Uterus (tissue), 4 donors: ENCODE data around the gene ZNF747. TPM values are rescaled to one million over a fixed set of nuclear protein-coding genes. Genes with fewer than 3 reads are reported as not detected.

ENCODE experiments used
- DNase-seq, 2 donors: peaks; one replicate each; pipeline ENCODE4 v3.0.0-alpha.2; 2019 to 2020
- H3K27ac ChIP-seq, 2 donors: fragments of 200-600 bp; sonication (generic); 1 replicate in 1 of 2; 2 replicates in 1 of 2; pipeline ENCODE4 v1.5.1; 2016 to 2018
- H3K27me3 ChIP-seq, 2 donors: fragments of 200-600 bp; sonication (generic); one replicate each; pipeline ENCODE4 v1.5.1; 2018 to 2019; ENCODE audit warnings: control low read depth in 1 of 2
- H3K36me3 ChIP-seq, 2 donors: fragments of 200-600 bp; sonication (generic); one replicate each; pipeline ENCODE4 v1.5.1; 2019; ENCODE audit warnings: control low read depth in 1 of 2
- H3K4me1 ChIP-seq, 2 donors: fragments of 200-600 bp; sonication (generic); one replicate each; pipeline ENCODE4 v1.5.1; 2018 to 2019; ENCODE audit warnings: control low read depth in 1 of 2
- H3K4me3 ChIP-seq, 2 donors: fragments of 200-600 bp; sonication (generic); 1 replicate in 1 of 2; 2 replicates in 1 of 2; pipeline ENCODE4 v1.5.1; 2018 to 2019; ENCODE audit warnings: mild to moderate bottlenecking in 1 of 2
- H3K9me3 ChIP-seq, 2 donors: fragments of 200-600 bp; sonication (generic); one replicate each; pipeline ENCODE4 v1.5.1; 2019; ENCODE audit warnings: control low read depth in 1 of 2
- POLR2A ChIP-seq, 2 donors: fragments of 450-650 bp; IDR thresholded peaks; one replicate each; pipeline ENCODE4 v1.6.1; 2016; ENCODE audit warnings: antibody characterized with exemption in 2 of 2, mild to moderate bottlenecking in 1 of 2, moderate library complexity in 1 of 2
- intact Hi-C: fragments of 100-400 bp; cut with DNase I; formaldehyde crosslinking; loops from one replicate; pipeline ENCODE4 v1.15.1; 2023; ENCODE audit warnings: low total_unique reads
- total RNA-seq, 4 donors: library from RNA; depleted of rRNA in 3 of 4; stranded (reverse); fragments of >200 nt in 3 of 4; gene quantifications; one replicate each; pipeline versions ENCODE4 v1.1.0 to v1.2.4, GENCODE V29; 2014 to 2023
- TF ChIP-seq, protein P1 (sequence below), 4 experiments: fragments of 200-600 bp in 2 of 4; fragments of 450-650 bp in 2 of 4; sonication (generic) in 2 of 4; IDR thresholded peaks; one replicate each; pipeline ENCODE4 v1.5.1; 2016 to 2019; ENCODE audit warnings: antibody characterized with exemption in 4 of 4, mild to moderate bottlenecking in 2 of 4, moderate library complexity in 1 of 4
- donor health status: DM: yes; HTN: yes; CAD: no.

The ZNF747 gene
- total RNA-seq, 4 donors from 2014 or later = 3.8 to 16.1 (median 10.2) TPM

DNA sequence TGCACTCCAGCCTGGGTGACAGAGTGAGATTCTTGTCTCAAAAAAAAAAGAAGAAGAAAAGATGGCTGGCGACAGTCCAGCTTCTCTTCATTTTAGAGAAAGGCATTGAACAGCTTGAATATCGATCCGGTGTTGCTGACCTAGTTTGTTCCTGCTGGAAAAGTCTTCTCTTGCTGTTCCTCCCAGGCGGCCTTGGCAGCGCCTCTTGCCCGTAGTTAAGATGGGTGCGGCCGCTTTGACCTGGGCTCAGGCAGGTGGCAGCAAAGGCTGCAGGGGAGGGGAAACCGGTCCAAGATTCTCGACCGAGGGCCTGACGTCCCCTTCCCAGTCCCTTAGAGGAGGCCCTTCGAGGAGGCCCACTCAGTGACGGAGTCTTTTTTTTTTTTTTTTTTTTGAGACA, 27.4 kb upstream of the ZNF747 start:
- Histone ChIP-seq H3K9me3 (no peaks in the 10 kb centered on the region), H3K4me3 (no peak overlapping the region), H3K4me1 (peaks cover 0 to 4% of the 10 kb centered on the region in 2 donors), H3K27ac (peak overlapping the region in 1 of 2 donors; percentile 74), H3K27me3 (no peaks in the 10 kb centered on the region), H3K36me3 (no peaks in the 10 kb centered on the region)
- no peak for DNase-seq
- TF ChIP-seq POLR2A (IDR thresholded peaks at IDR 0.05) = no peak
- TF ChIP-seq, protein P1, sequence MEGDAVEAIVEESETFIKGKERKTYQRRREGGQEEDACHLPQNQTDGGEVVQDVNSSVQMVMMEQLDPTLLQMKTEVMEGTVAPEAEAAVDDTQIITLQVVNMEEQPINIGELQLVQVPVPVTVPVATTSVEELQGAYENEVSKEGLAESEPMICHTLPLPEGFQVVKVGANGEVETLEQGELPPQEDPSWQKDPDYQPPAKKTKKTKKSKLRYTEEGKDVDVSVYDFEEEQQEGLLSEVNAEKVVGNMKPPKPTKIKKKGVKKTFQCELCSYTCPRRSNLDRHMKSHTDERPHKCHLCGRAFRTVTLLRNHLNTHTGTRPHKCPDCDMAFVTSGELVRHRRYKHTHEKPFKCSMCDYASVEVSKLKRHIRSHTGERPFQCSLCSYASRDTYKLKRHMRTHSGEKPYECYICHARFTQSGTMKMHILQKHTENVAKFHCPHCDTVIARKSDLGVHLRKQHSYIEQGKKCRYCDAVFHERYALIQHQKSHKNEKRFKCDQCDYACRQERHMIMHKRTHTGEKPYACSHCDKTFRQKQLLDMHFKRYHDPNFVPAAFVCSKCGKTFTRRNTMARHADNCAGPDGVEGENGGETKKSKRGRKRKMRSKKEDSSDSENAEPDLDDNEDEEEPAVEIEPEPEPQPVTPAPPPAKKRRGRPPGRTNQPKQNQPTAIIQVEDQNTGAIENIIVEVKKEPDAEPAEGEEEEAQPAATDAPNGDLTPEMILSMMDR (IDR thresholded peaks at IDR 0.05) = no peak
- intact Hi-C loops = no loop called here

DNA sequence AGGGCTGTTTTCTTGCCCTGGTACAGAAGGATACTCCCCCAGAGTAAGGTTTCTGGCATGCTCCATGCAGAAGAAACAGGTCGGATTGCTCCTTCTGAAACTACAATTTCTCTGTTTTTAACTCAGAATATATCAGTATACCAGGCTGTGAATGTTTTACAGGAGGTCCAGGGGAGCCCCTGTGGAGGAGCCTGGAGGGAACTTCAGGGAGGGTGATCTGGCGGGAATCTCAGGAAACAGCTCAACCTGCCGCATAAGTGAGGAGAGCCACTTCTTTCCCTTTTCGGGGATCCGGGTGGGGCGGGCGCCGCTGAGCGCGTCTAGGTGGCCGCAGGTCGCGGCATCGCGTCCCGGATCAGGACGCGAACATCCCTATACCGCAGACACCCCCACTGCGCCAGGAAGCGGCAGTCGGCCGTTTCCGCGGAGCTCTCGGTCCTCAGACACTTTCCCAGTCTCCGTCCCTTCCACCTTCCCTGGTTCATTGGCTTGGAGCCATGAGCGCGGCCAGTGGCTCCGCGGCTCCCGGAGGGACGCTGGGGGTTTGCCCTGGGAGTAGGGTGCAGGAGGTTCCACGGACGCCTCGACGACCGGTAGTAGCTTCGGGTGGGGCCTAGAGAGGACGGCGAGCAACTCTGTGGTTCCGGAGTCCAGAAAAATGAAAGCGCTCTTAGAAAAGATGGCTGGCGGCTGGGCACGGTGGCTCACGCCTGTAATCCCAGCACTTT, 26.6 kb upstream of the ZNF747 start:
- DNase-seq = peak; percentile 51 to 53
- Histone ChIP-seq H3K36me3 (no peaks in the 10 kb centered on the region), H3K27me3 (no peaks in the 10 kb centered on the region), H3K27ac (peak overlapping the region; percentile 62 to 74), H3K4me1 (peaks cover 0 to 6% of the 10 kb centered on the region in 2 donors), H3K9me3 (no peaks in the 10 kb centered on the region), H3K4me3 (peak overlapping the region; percentile 44 to 50)
- TF ChIP-seq, protein P1 (IDR thresholded peaks at IDR 0.05) = no peak
- no peak for TF ChIP-seq POLR2A (IDR thresholded peaks at IDR 0.05)
- intact Hi-C loops = no loop called here

DNA sequence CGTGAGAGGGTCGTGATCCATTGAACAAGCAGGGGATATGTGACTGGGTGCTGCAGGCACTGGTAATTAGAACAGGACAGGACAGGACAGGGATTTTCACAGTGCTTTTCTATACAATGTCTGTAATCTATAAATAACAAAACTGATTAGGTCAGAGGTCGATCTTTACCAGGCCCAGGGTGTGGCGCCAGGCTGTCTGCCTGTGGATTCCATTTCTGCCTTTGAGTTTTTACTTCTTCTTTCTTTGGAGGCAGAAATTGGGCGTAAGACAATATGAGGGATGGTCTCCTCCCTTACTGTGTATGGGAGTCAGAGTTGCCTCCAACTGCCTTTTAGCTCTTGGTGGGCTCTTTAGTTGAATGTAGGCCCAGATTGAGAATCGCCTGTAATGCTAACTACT, 25.0 kb upstream of the ZNF747 start:
- no peak for DNase-seq
- no peak overlapping the region for H3K4me3 ChIP-seq
- H3K36me3 ChIP-seq = no peaks in the 10 kb centered on the region
- intact Hi-C loops = no loop called here
- no peak overlapping the region for H3K27ac ChIP-seq
- H3K4me1 ChIP-seq = peaks cover 0 to 6% of the 10 kb centered on the region in 2 donors
- no peak for TF ChIP-seq POLR2A (IDR thresholded peaks at IDR 0.05)
- TF ChIP-seq, protein P1 (IDR thresholded peaks at IDR 0.05) = no peak
- no peaks in the 10 kb centered on the region for H3K27me3 ChIP-seq
- no peaks in the 10 kb centered on the region for H3K9me3 ChIP-seq

DNA sequence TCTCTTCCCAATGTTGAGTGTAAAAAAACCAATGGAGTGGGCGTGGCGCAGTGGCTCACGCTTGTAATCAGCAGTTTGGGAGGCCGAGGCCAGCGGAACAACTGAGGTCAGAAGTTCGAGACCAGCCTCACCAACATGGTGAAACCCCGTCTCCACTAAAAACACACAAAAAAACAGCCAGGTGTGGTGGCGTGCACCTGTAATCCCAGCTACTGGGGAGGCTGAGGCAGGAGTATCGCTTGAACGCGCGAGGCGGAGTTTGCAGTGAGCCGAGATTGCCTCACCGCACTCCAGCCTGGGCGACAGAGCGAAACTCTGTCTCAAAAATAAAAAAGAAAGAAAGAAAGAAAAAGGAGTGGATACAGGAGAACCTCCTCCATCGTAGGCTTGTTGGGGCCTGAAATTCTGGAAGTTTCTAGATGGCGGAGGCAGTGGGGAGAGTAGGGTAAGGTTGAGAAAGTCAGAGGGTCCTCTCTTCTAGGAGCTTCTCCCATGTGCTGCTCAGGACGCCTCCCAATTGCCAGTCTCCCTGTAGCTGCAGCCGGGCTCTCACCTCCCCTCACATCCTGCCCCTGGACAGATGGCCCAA, 24.2 kb upstream of the ZNF747 start:
- no peak for TF ChIP-seq POLR2A (IDR thresholded peaks at IDR 0.05)
- TF ChIP-seq, protein P1 (IDR thresholded peaks at IDR 0.05) = no peak
- intact Hi-C loops = no loop called here
- DNase-seq = no peak
- H3K27ac ChIP-seq = peak overlapping the region; percentile 87 to 92
- H3K4me3 ChIP-seq = peak overlapping the region; percentile 68 to 82
- H3K27me3 ChIP-seq = no peaks in the 10 kb centered on the region
- peaks cover 0 to 6% of the 10 kb centered on the region in 2 donors for H3K4me1 ChIP-seq
- no peaks in the 10 kb centered on the region for H3K36me3 ChIP-seq
- no peaks in the 10 kb centered on the region for H3K9me3 ChIP-seq
